MCF 10A (cell line): ENCODE data around the gene BTG2. TPM values are rescaled to one million over a fixed set of nuclear protein-coding genes. Genes with fewer than 3 reads are reported as not detected.
A peak's percentile ranks its signal among the peaks of the same experiment; 100 is the strongest.

Experiments used
- BruUV-seq: library from RNA; stranded (reverse); fragments of 400-500 nt; replicated peaks from 2 replicates; lab custom pipeline; 2021; lab: Mats Ljungman, UMichigan
- CTCF ChIA-PET: fragments of 300-600 bp; sonication (Branson Sonifier 250); formaldehyde crosslinking; extraction: SDS; loops from one replicate; lab custom pipeline; 2021; ENCODE audit warnings: antibody characterized with exemption, inconsistent platforms; lab: Yijun Ruan, JAX
- POLR2A ChIA-PET: fragments of 300-600, 350-650 bp; sonication (Branson Sonifier 250); formaldehyde crosslinking; extraction: SDS; loops from one replicate; lab custom pipeline; 2020; ENCODE audit warnings: antibody characterized with exemption, inconsistent platforms; lab: Yijun Ruan, JAX
- DNase-seq: peaks from one replicate; pipeline ENCODE4 v3.0.0-alpha.2; 2018; ENCODE audit not compliant: unreplicated experiment
- H3K27ac Mint-ChIP-seq: one replicate; pipeline ENCODE4 v1.8.0; 2022; ENCODE audit warnings: mild to moderate bottlenecking, low read depth, mixed read lengths; ENCODE audit not compliant: unreplicated experiment
- H3K27me3 Mint-ChIP-seq: one replicate; pipeline ENCODE4 v1.8.0; 2022; ENCODE audit warnings: mixed read lengths; ENCODE audit not compliant: insufficient read depth, unreplicated experiment
- H3K36me3 Mint-ChIP-seq: one replicate; pipeline ENCODE4 v1.8.0; 2022; ENCODE audit warnings: mild to moderate bottlenecking, moderate library complexity, mixed read lengths; ENCODE audit not compliant: insufficient read depth, unreplicated experiment
- H3K4me1 Mint-ChIP-seq: one replicate; pipeline ENCODE4 v1.8.0; 2022; ENCODE audit warnings: mixed read lengths; ENCODE audit not compliant: insufficient read depth, unreplicated experiment
- H3K4me3 Mint-ChIP-seq: one replicate; pipeline ENCODE4 v1.8.0; 2022; ENCODE audit warnings: mild to moderate bottlenecking, moderate library complexity, mixed read lengths; ENCODE audit not compliant: unreplicated experiment
- H3K9me3 Mint-ChIP-seq: one replicate; pipeline ENCODE4 v1.8.0; 2022; ENCODE audit warnings: mixed read lengths; ENCODE audit not compliant: unreplicated experiment
- CTCF ChIP-seq: fragments of 200-600 bp; IDR thresholded peaks from one replicate; pipeline ENCODE4 v1.8.0; 2022; ENCODE audit warnings: antibody characterized with exemption, mild to moderate bottlenecking; ENCODE audit not compliant: unreplicated experiment
- intact Hi-C: fragments of 100-400 bp; cut with micrococcal nuclease; formaldehyde crosslinking; loops from 2 replicates; pipeline ENCODE4 v1.14.1; 2022
- total RNA-seq: library from RNA; stranded (reverse); gene quantifications from 2 replicates; pipeline ENCODE4 v1.2.3, GENCODE V29; 2022

Gene BTG2
- total RNA-seq, 1 experiment from 2014 or later, result 44.4 TPM

- no peak for TF ChIP-seq CTCF
- Mint-ChIP-seq H3K27me3 (peaks cover 10% of the 10 kb centered on the region), H3K36me3 (peaks cover 7% of the 10 kb centered on the region), H3K9me3 (no peaks in the 10 kb centered on the region), H3K4me3 (no peak overlapping the region), H3K27ac (no peak overlapping the region), H3K4me1 (peaks cover 13% of the 10 kb centered on the region)
- POLR2A ChIA-PET, result interaction anchor here (1.4 kb wide), 1 partner anchor 13 kb away, joined by 3 read pairs; no protein-coding TSS in a partner anchor
- CTCF ChIA-PET, result interaction anchor here (0.6 to 3.8 kb wide), 4 partner anchors 10 to 823 kb away, joined by 3 to 23 read pairs (median 3); no protein-coding TSS in a partner anchor
- BruUV-seq, result no TSS peak
- intact Hi-C loops, result no loop called here
- DNase-seq, result no peak
Observed at GRCh38 chr1:203301331-203301668, 4.0 kb upstream of the BTG2 start.

- intact Hi-C loops, result no loop called here
- no peak for DNase-seq
- Mint-ChIP-seq H3K27ac (no peak overlapping the region), H3K9me3 (no peaks in the 10 kb centered on the region), H3K27me3 (peaks cover 10% of the 10 kb centered on the region), H3K36me3 (peaks cover 19% of the 10 kb centered on the region), H3K4me1 (peaks cover 24% of the 10 kb centered on the region), H3K4me3 (no peak overlapping the region)
- no peak for TF ChIP-seq CTCF
- no TSS peak for BruUV-seq
- POLR2A ChIA-PET, result interaction anchor here (0.6 kb wide), 1 partner anchor 255 kb away, joined by 3 read pairs; no protein-coding TSS in a partner anchor
- CTCF ChIA-PET, result interaction anchor here (0.6 to 1.3 kb wide), 3 partner anchors 11 to 159 kb away, joined by 3 read pairs; no protein-coding TSS in a partner anchor
Observed at GRCh38 chr1:203302456-203302855, 2.9 kb upstream of the BTG2 start.

GRCh38 chr1:203302894-203303293 lies 2.4 kb upstream of the BTG2 start:
- Mint-ChIP-seq H3K4me3 (no peak overlapping the region), H3K4me1 (peaks cover 27% of the 10 kb centered on the region), H3K27ac (no peak overlapping the region), H3K36me3 (peaks cover 23% of the 10 kb centered on the region), H3K27me3 (peaks cover 9% of the 10 kb centered on the region), H3K9me3 (no peaks in the 10 kb centered on the region)
- intact Hi-C loops, result no loop called here
- TF ChIP-seq CTCF, result no peak
- BruUV-seq, result no TSS peak
- POLR2A ChIA-PET, result no interaction called here
- CTCF ChIA-PET, result no interaction called here
- DNase-seq, result no peak

- POLR2A ChIA-PET, result interaction anchor here (1.0 to 10.5 kb wide), 9 partner anchors 11 to 494 kb away, joined by 3 to 238 read pairs (median 35); no protein-coding TSS in a partner anchor
- Mint-ChIP-seq H3K36me3 (peaks cover 39% of the 10 kb centered on the region), H3K4me1 (peaks cover 41% of the 10 kb centered on the region), H3K9me3 (no peaks in the 10 kb centered on the region), H3K4me3 (peak overlapping the region; percentile 71), H3K27me3 (no peaks in the 10 kb centered on the region), H3K27ac (peak overlapping the region; percentile 6)
- CTCF ChIA-PET, result interaction anchor here (0.6 to 10.1 kb wide), 3 partner anchors 24 to 36 kb away, joined by 3 to 195 read pairs (median 167); no protein-coding TSS in a partner anchor
- no peak for DNase-seq
- no peak for TF ChIP-seq CTCF
- BruUV-seq, result no TSS peak
- intact Hi-C loops, result no loop called here
Observed at GRCh38 chr1:203304391-203304918, 864 bp upstream of the BTG2 start.
